Fibroblast of upper back skin (primary cell): ENCODE results near the gene LZIC.
"Not testable (repeated sequence)": the region's sequence is repeated elsewhere in the genome, so short reads cannot be mapped to it uniquely, and the experiment has no call there.

ENCODE experiments used
- DNase-seq: peaks from one replicate; pipeline ENCODE4 v3.0.0-alpha.2; 2013

The LZIC gene

DNA sequence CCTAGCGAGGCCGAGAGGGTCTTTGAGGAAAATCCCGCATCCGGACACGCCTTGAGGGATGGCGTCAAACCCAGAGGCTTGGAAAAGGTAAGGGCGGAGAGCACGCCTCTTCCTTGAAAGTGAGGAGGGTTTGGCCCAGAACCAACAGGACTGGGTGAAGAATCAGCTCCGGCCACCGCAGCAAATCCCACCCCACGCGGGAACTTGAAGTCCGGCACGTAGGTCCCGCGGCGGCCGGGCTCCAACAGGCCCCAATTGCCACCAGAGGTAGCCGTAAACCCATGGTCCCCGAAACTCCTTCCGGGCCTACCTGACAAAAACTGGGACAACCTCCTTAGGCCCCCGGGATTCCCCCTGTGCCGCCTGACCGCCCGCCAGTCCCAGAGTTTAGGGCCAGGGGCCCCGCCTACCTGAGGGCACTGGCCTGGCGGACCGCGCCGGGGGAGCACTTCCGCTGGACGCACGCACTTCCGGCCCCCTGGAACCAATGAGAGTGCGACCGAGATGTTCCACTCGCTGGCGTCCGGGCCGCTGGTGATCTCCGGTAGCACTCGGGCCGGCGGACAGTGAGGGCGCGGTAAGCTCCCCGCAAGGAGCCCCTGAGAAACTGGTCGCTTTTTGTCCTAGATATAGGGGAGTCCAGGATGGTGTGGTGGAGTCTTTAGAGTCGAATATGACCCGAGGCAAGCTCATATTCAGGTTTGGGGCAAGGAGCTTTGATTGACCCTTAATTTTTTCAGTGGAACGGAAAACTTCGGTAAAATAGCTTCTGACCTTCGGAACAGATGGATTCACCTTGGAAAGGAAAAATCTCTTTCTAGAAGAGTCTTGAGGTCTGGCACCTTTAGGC lies at the start of gene LZIC, which contains the start of gene NMNAT1:
Gene LZIC (minus strand): TSS at position 453 of the 850 bp plus-strand sequence. CDS start 6,772 bp downstream, outside the sequence.
Gene NMNAT1 (plus strand): TSS at position 537 of the 850 bp plus-strand sequence. CDS start 28,599 bp downstream, outside the sequence.
- DNase-seq = peak; percentile 91

DNA sequence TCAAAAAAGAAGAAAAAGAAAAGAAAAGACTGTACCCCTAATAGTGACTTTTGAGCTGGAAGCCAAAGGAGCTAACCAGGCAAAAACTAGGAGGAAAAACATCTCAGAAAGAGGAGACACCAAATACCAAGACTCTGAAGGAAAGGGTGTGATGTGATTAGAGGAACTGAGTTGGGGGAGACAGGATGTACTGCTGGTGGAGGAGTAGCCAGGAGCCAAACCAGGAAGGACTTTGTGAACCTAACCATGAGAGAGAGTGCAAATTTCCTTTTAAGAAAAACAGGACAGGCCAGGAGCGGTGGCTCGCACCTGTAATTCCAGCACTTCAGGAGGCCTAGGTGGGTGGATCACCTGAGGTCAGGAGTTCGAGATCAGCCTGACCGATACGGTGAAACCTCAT lies 49.7 kb upstream of the LZIC start:
- DNase-seq = no peak

DNA sequence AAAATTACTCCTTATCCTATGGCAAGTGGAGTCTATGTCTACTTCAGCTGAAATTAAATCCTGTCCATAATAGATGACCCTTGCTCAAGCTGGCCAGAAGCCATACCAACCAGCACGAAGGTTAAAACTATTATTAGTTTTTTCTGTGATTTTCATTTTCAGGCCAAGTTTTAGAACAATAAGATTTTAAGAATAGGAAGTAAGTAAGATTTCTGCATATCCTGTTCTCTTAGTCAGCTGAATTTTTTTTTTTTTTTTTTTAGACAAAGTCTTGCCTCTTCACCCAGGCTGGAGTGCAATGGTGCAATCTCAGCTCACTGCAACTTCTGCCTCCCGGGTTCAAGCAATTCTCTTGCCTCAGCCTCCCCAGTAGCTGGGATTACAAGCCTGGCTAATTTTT lies 47.8 kb upstream of the LZIC start:
- no peak for DNase-seq

DNA sequence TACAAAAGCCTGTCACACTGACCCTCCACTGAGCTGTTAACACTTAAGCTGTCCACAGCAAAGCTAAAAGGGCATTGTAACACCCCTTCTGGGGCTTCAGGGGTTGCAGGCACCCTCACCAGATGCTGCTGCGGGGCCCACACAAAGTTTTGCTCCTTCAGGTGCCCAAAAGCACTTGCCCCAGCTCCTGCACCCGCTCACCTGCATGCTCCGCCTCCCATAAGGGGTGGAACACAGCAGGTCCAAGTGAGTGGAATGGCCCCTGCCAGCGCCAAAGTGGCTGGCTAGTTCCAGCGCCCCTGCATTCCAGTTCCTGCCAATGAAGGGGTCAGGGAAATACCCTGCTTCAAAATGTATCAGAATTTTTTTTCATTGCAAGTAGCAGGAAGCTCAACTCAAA lies 46.6 kb upstream of the LZIC start:
- DNase-seq = no peak

DNA sequence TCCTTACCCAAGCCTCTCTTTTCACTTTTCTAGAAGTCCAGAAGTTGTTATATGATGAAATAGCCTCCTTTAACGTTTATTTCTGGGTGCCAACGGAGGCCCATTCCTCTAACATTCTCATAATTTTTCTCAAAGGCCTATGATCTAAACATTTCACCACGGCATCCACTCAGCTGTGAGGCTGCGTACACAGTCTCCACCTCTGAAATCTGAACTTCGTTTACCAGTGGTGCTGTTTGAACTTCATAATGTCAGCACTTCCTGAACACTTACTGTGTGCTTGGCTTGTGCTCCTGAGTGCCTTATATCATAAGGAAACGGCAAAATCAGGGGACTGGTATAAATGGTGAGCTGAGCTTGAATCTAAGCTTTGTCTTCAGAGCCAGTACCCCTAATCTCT lies 41.8 kb upstream of the LZIC start:
- no peak for DNase-seq

GRCh38 chr1:9984253-9984652 lies 41.1 kb upstream of the LZIC start:
- no peak for DNase-seq

GRCh38 chr1:9960706-9961562 lies 17.7 kb upstream of the LZIC start:
- DNase-seq = peak; percentile 20

DNA sequence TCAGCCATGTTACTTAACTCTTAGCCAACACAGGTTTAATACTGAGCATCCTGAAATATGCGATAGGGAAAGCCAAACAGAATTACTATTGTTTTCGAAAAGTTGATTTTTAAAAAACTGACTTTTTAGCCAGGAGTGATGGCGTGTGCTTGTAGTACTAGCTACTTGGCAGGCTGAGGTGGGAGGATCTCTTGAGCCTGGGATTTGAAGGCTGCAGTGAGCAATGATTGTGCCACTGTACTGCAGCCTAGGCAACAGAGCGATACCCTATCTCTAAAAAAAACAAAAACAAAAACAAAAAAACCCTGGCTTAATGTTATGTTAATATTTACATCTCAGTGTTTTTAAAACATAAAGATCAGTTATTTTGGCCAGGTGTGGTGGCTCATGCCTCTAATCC lies 16.8 kb upstream of the LZIC start:
- no peak for DNase-seq

DNA sequence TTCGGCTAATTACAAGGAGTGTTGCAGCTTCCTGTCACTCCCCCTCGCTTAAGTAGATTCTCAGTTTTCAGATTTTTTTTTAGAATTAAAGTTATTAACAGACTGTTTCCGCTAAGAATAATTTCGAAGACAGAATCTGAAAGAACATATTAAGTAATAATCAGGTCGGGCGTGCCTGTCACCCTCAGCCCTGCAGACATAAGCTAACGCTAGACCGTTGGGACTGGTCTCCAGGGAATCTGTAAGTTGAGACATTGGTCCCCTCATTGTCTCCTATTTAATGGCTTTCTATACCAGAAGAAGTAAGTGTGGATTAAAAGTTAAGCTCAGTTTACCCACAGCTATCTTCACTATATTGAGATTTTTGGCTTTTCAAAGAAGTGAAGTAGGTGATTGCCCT lies 14.5 kb upstream of the LZIC start:
- DNase-seq = no peak

- no peak for DNase-seq
Measured at GRCh38 chr1:9946315-9946714, 3.1 kb upstream of the LZIC start.

GRCh38 chr1:9942399-9942938 lies 722 bp downstream of the LZIC start:
- DNase-seq = peak; percentile 64

DNA sequence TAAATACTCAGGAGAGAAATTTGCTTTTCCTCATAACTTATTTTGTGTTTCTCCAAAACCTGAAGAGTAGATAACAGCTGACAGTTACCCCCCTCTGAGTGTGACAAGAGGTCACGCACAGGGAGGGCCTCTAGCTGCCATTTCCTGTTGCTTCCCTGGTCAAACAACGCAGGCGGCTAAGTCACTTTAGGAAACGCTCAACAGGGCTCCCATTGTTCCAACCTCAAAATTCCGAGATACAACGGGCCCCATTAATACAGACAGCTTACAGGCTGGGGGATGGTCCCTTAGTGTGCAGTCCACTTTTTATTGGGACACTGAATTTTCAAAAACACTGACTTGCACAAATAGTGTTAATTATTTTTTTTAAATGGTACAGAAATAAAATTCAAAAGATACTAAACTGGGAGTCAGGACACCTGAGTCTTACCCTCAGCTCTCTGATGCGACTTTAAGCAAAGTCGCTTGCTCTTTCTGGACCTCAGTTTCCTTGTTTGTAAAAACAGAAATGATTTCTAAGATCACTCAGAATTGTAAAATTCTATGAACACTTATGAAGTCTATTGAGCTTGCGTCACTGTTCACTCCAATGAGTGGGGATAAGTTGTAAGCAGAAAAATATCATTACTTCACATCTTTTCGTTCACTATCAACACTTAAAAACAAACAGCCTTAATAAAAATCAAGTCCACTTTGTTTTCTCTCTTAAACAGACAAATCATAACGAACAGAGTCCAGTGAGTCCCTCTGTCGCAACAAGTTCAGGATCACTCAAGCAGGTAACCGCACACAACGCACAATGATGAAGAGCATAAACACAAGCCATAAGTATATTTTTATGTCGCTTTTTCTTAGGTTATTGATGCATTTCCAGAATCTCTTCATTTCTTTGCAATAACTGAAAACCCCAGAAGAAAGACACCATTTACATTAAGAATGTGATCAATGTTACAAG lies 13.5 kb downstream of the LZIC start:
- no peak for DNase-seq

DNA sequence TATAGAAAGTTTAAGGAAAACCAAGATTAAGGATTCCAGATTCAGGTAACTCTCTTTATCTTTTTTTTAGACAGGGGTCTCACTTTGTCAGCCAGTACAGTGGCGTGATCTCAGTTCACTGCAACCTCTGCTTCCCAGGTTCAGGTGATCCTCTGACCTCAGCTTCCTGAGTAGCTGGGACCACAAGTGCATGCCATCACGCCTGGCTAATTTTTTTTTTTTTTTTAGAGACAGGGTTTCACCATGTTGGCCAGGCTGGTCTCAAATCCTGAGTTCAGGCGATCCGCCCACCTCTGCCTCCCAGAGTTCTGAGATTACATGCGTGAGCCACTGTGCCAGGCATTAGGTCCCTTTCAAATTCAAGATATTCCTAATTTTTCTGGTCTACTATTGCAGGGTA lies 15.9 kb downstream of the LZIC start:
- DNase-seq = no peak

GRCh38 chr1:9922342-9922741 lies 20.8 kb downstream of the LZIC start:
- DNase-seq = no peak

- no peak for DNase-seq
Measured at GRCh38 chr1:9920606-9921005, 22.6 kb downstream of the LZIC start.

DNA sequence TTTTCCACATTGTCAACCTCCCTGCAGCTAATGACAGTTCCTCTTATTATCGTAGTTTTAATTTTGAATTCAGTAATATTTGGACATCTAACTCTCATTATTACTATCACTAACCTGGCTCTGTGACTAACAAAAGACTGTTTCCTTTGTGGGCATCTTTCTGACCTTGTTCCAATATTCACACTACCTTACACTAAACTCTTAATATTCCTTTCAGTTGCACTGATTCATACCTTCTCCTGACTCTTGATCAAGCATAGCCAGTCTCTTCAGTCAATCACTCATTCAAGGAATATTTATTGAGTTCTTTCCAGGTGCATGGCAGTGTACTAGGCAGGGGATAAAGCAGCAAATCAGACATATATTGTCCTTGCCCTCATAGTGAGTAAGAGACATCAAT lies 25.3 kb downstream of the LZIC start:
- no peak for DNase-seq

- not testable (repeated sequence) for DNase-seq
Measured at GRCh38 chr1:9917495-9917894, 25.7 kb downstream of the LZIC start.

DNA sequence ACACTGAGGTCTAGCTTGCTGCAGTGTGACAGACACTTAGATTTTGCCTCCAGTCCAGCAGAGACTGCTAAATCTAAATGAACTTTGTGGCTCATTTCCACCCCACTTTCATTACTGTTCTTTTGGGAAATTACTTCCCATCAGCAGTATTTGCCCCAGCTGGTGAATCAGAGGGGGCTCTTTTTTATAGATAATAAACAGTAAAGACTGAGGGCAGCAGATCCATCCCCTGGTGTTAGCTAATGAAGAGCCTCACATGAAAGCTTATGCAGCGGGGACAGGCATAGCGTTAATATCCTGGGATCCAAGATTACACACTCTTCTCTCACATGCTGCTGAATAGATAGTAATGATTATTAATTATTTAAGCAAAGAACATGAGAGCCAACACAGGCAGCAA lies 26.7 kb downstream of the LZIC start:
- no peak for DNase-seq

DNA sequence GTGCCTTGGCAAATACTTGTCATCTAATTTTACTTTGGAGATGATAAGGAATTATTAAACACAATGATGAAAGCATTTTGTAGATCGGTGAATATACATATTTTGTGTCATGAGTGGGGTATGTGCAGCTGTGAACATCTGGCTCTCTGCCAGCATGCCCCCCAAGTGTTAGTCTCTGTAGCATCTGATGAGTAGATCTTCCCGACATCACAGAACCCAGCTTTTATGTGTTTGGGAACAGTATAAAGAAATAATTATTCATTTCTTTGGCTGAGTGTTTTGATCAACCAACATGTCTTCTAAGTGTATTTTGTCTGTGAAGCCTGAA lies 28.6 kb downstream of the LZIC start:
- peak; percentile 25 for DNase-seq

DNA sequence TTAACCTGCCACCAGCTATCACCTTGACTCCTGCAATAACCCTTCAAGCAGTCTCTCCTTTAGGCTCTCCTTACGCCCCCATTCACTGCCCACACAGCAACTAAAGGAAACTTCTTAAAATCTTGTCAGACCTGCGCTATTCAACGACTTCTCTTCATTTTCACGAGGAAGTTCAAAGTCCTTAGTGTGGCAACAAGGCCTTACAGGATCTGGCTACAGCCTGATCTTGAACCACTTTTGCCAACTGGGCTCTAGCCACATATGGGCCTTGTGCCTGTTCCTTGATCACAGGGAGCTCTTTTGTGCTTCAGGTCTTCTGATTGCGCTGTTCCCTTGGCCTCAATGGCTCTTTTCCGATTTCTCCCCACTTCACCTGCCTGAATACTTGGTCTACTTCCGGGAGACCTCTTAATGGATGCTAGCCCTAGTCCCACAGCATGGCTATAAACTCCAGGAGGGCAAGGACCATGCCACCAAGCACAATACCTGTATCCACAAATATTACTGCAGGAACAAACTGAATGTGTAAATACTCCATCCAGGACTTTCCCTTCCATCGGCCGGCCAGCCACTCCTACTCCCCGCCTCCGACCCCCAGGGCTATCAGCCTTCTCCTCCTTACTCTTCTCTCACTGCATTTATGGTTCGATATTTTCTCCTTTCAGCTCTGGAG lies 30.8 kb downstream of the LZIC start:
- DNase-seq = no peak

DNA sequence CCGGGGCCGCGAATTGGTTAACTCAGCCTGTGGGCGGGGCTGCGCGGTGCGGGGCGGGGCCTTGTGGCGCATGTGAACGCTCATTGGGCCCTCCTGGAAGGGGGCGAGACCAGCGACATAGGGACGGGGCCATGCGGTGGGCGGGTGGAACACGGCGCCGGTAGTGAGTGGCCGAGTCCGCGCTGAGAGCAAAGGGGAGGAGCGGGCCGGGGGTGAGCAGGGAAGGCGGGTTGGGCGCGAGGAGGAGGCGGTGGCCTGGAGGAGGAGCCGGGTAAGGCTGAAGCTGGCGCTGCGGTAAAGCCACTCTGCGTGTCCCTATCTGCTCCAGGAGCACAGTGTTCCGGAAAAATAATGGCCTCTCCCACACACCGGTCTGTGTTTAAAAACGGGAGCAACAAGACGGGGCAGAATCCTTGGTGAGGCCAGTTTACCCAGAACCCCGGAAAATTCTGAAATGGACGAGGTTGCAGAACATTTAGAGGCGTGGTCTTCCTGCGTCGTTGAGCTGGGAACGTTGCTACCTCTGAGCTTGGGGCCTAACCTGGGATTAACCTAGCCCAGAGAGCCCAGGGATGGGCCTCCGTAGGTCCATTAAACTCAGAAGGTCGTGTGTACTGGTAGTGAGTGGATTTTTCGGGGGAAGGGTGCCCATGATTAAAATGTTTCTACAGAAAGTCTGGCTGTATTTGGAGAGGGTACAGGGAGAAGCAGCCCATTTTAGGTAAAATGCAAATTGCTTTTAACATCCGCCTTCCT lies 32.6 kb downstream of the LZIC start:
- DNase-seq = peak; percentile 99
